Measurements from ENCODE around the gene EME2.

DNA sequence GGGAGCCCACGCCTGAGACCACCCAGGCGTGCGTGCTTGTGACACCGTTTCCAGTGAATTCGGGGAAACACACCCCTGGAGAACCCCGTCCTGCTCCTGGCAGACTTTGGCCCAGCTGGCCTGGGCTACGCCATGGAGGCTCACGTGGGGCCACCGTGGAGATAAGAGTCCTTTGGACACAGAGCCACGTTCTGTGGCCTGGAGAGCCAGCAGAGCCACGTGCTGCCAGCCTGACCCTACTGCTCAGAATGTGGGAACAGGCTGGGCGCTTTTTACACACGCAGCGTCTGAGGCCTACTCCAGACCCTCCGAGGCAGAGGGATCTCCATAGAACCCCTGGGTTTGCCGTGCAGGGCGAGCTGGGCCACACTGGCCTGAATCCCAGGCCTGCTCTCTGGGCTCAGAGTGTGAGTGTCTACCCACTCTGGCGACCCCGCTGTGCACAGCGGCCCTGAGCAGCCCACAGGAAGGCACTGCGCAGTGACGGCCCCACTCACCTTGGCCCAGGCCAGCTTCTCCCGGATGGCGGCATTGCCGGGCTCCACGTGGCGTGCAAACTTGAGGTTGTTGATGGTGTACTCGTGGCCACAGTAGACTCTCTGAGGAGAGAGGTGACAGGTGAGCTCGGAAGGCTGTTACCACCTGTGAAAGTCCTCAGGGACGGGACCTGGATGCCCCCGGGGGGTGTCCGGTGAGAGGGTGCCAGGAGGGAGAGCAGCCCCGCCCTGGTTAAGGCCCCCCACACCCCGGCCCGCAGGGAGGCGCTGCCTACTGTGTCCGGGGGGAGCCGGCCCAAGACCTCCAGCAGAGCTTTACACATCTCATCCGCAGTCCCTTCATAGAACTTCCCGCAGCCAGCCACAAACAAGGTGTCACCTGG lies 44.0 kb downstream of the EME2 start:
- TF ChIP-seq, protein P1, sequence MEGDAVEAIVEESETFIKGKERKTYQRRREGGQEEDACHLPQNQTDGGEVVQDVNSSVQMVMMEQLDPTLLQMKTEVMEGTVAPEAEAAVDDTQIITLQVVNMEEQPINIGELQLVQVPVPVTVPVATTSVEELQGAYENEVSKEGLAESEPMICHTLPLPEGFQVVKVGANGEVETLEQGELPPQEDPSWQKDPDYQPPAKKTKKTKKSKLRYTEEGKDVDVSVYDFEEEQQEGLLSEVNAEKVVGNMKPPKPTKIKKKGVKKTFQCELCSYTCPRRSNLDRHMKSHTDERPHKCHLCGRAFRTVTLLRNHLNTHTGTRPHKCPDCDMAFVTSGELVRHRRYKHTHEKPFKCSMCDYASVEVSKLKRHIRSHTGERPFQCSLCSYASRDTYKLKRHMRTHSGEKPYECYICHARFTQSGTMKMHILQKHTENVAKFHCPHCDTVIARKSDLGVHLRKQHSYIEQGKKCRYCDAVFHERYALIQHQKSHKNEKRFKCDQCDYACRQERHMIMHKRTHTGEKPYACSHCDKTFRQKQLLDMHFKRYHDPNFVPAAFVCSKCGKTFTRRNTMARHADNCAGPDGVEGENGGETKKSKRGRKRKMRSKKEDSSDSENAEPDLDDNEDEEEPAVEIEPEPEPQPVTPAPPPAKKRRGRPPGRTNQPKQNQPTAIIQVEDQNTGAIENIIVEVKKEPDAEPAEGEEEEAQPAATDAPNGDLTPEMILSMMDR (conservative IDR thresholded peaks at IDR 0.05 in 1 of 2, IDR thresholded peaks at IDR 0.05 in 1 of 2; ENCODE audit: low read depth in 1 of 2, low read length in 2 of 2) = no peak
- no peak for TF ChIP-seq EZH2 (IDR thresholded peaks at IDR 0.05; ENCODE audit: low read length, missing control alignments)
